HepG2 (cell line): ENCODE measurements around the gene KIF2B. TPM values are rescaled to one million over a fixed set of nuclear protein-coding genes. Genes with fewer than 3 reads are reported as not detected.

Experiments
- ATAC-seq: fragments of 200-7000 bp; cut with Tn5 transposase; 3 replicates; pipeline ENCODE4 v1.9.1; 2020; ENCODE audit warnings: mild to moderate bottlenecking, moderate library complexity
- BruUV-seq: library from RNA; stranded (reverse); fragments of 400-500 nt; replicated peaks from 2 replicates; lab custom pipeline; 2021; lab: Mats Ljungman, UMichigan
- CTCF ChIA-PET: fragments of 300-600 bp; formaldehyde crosslinking; extraction: SDS; loops from one replicate; lab custom pipeline; 2021; ENCODE audit warnings: low total read pairs, inconsistent platforms, low intra/inter-chr PET ratio; lab: Yijun Ruan, JAX
- POLR2A ChIA-PET: fragments of 350-600 bp; sonication (Branson Sonifier 250); formaldehyde crosslinking; loops from one replicate; lab custom pipeline; 2020; ENCODE audit warnings: antibody characterized with exemption, inconsistent platforms; lab: Yijun Ruan, JAX
- DNase-seq: peaks from one replicate; pipeline ENCODE4 v3.0.0-alpha.2; 2015; ENCODE audit warnings: low spot score
- FAIRE-seq: peaks from 3 replicates; lab custom pipeline; 2011; peaks lifted over from hg19 to GRCh38; lab: Jason Lieb, UNC
- H2AFZ ChIP-seq: one replicate; pipeline ENCODE4 v1.6.1; 2011; ENCODE audit warnings: low read length, inconsistent platforms
- H3K27ac ChIP-seq: fragments of 300-600 bp; 3 replicates; pipeline ENCODE4 v1.8.0; 2011; ENCODE audit warnings: mixed run types, mild to moderate bottlenecking, mixed read lengths, low read length, inconsistent platforms; ENCODE audit not compliant: insufficient read depth; ENCODE audit errors: extremely low read length
- H3K27me3 ChIP-seq, 2 experiments: fragments of 200-600 bp in 1 of 2; 2 replicates in 1 of 2; 3 replicates in 1 of 2; pipeline versions ENCODE4 v1.6.0 to v1.8.0; 2011; ENCODE audit warnings: low read length in 2 of 2, mild to moderate bottlenecking in 2 of 2, moderate library complexity in 2 of 2, inconsistent platforms in 1 of 2; ENCODE audit not compliant: insufficient read depth in 2 of 2, control insufficient read depth in 1 of 2
- H3K36me3 ChIP-seq, 2 experiments: fragments of 200-600 bp in 1 of 2; replicated peaks in 1 of 2; 2 replicates in 1 of 2; 3 replicates in 1 of 2; pipeline versions ENCODE4 v1.5.1 to v1.8.0; 2011; ENCODE audit warnings: low read length in 2 of 2, inconsistent platforms in 1 of 2; ENCODE audit not compliant: insufficient read depth in 2 of 2, control insufficient read depth in 1 of 2
- H3K4me1 ChIP-seq: 2 replicates; pipeline ENCODE4 v1.5.1; 2012; ENCODE audit warnings: low read length, inconsistent platforms; ENCODE audit not compliant: insufficient read depth
- H3K4me2 ChIP-seq: 2 replicates; pipeline ENCODE4 v1.6.0; 2011; ENCODE audit warnings: low read depth, low read length, inconsistent platforms
- H3K4me3 ChIP-seq, 3 experiments: fragments of 200-600 bp in 1 of 3; sonication (generic), shearing (Covaris generic) in 1 of 3; replicated peaks in 1 of 3; 2 replicates each; pipeline ENCODE4 v1.5.1; 2011 to 2016; ENCODE audit warnings: low read length in 3 of 3, inconsistent platforms in 2 of 3, low read depth in 2 of 3, mild to moderate bottlenecking in 2 of 3, control low read depth in 1 of 3, mixed read lengths in 1 of 3; ENCODE audit not compliant: insufficient read depth in 1 of 3
- H3K79me2 ChIP-seq: one replicate; pipeline ENCODE4 v1.6.1; 2011; ENCODE audit warnings: low read length, inconsistent platforms; ENCODE audit not compliant: insufficient read depth
- H3K9ac ChIP-seq: 2 replicates; pipeline ENCODE4 v1.6.0; 2011; ENCODE audit warnings: mild to moderate bottlenecking, low read depth, low read length, inconsistent platforms; ENCODE audit not compliant: insufficient read depth
- H3K9me3 ChIP-seq: 2 replicates; pipeline ENCODE4 v1.5.1; 2012; ENCODE audit warnings: mild to moderate bottlenecking, low read length
- H4K20me1 ChIP-seq: 2 replicates; pipeline ENCODE4 v1.6.0; 2011; ENCODE audit warnings: inconsistent platforms, mild to moderate bottlenecking, low read length, moderate library complexity; ENCODE audit not compliant: insufficient read depth
- CTCF ChIP-seq: sonication (generic); formaldehyde crosslinking; IDR thresholded peaks from 2 replicates; pipeline ENCODE4 v1.5.0; 2020; ENCODE audit warnings: mild to moderate bottlenecking, missing genetic modification reagents, moderate library complexity
- DPF2 ChIP-seq: sonication (generic); formaldehyde crosslinking; IDR thresholded peaks from 2 replicates; pipeline ENCODE4 v1.4.0; 2020; ENCODE audit warnings: mild to moderate bottlenecking, low read depth, missing genetic modification reagents, borderline replicate concordance
- FIP1L1 ChIP-seq: fragments of 200-400 bp; formaldehyde crosslinking; IDR thresholded peaks from 2 replicates; pipeline ENCODE4 v1.6.1; 2018; ENCODE audit warnings: low read depth, mild to moderate bottlenecking, low read length, moderate library complexity, borderline replicate concordance; ENCODE audit not compliant: insufficient read depth
- FOXC1 ChIP-seq: sonication (generic); formaldehyde crosslinking; IDR thresholded peaks from 2 replicates; pipeline ENCODE4 v1.8.0; 2022; ENCODE audit warnings: mild to moderate bottlenecking, missing genetic modification reagents, borderline replicate concordance
- GPN1 ChIP-seq: sonication (generic); formaldehyde crosslinking; IDR thresholded peaks from 2 replicates; pipeline ENCODE4 v1.5.1; 2020; ENCODE audit warnings: missing genetic modification reagents, borderline replicate concordance
- HIVEP1 ChIP-seq: sonication (generic); formaldehyde crosslinking; IDR thresholded peaks from 2 replicates; pipeline ENCODE4 v1.4.0; 2020; ENCODE audit warnings: mild to moderate bottlenecking, missing genetic modification reagents
- PAF1 ChIP-seq: IDR thresholded peaks from 2 replicates; pipeline ENCODE4 v1.6.1; 2016; ENCODE audit warnings: missing genetic modification reagents, missing compliant biosample characterization
- STAG1 ChIP-seq: sonication (generic); formaldehyde crosslinking; IDR thresholded peaks from 2 replicates; pipeline ENCODE4 v1.4.0; 2020; ENCODE audit warnings: missing genetic modification reagents
- TOE1 ChIP-seq: sonication (generic); formaldehyde crosslinking; IDR thresholded peaks from 2 replicates; pipeline ENCODE4 v1.4.0; 2020; ENCODE audit warnings: mild to moderate bottlenecking, missing genetic modification reagents
- ZBTB21 ChIP-seq: sonication (generic); formaldehyde crosslinking; IDR thresholded peaks from 2 replicates; pipeline ENCODE4 v1.4.0; 2020; ENCODE audit warnings: missing genetic modification reagents
- WGBS: methylation state at CpG from one replicate; pipeline ENCODE4 v1.1.6; 2017; ENCODE audit warnings: low lambda C conversion rate; 5-methylcytosine and 5-hydroxymethylcytosine counted together
- in situ Hi-C: cut with HindIII; loops from 2 replicates; pipeline ENCODE4 v1.10.0; 2017; ENCODE audit warnings: low pct_unique_long_range_greater_than_20kb; ENCODE audit not compliant: extremely low pct_ligation_motif_present
- intact Hi-C: fragments of 100-400 bp; cut with micrococcal nuclease; formaldehyde crosslinking; loops from one replicate; pipeline ENCODE4 v1.10.0; 2022; ENCODE audit not compliant: unreplicated experiment
- polyA plus RNA-seq, 8 experiments: library from polyadenylated mRNA; depleted of rRNA in 3 of 8; stranded (reverse) in 7 of 8; unstranded in 1 of 8; fragments of >200 nt; fragmentation: Illumina TruSeq in 4 of 8; extraction: Trizol in 4 of 8; gene quantifications; 2 replicates each; pipeline versions ENCODE4 v1.2.1 to v1.2.3, GENCODE V29; 2011 to 2016; ENCODE audit warnings: low read depth in 4 of 8, missing spikeins in 1 of 8, mixed read lengths in 1 of 8; ENCODE audit not compliant: insufficient read depth in 1 of 8
- total RNA-seq, 5 experiments: library from RNA; depleted of rRNA; stranded (reverse); fragments of >200 nt; fragmentation: Illumina TruSeq; extraction: Trizol; gene quantifications; 2 replicates each; pipeline ENCODE4 v1.2.3, GENCODE V29; 2016; ENCODE audit warnings: low read depth in 1 of 5
- TF ChIP-seq, protein P1 (sequence below): sonication (generic); formaldehyde crosslinking; IDR thresholded peaks from 2 replicates; pipeline ENCODE4 v1.5.0; 2020; ENCODE audit warnings: missing genetic modification reagents

The KIF2B gene
- total and polyA plus RNA-seq, 2 of the 13 experiments (the other 11 are each of a cell fraction or from before 2014, with no cell fraction given), result not detected

GRCh38 chr17:53791551-53791950 lies 31.2 kb upstream of the KIF2B start (continued):
- TF ChIP-seq TOE1, result no peak
- TF ChIP-seq DPF2 (CRISPR knock-in tag), result no peak
- no peak for TF ChIP-seq FOXC1 (CRISPR knock-in tag)
- no peak for TF ChIP-seq GPN1
- TF ChIP-seq, protein P1, sequence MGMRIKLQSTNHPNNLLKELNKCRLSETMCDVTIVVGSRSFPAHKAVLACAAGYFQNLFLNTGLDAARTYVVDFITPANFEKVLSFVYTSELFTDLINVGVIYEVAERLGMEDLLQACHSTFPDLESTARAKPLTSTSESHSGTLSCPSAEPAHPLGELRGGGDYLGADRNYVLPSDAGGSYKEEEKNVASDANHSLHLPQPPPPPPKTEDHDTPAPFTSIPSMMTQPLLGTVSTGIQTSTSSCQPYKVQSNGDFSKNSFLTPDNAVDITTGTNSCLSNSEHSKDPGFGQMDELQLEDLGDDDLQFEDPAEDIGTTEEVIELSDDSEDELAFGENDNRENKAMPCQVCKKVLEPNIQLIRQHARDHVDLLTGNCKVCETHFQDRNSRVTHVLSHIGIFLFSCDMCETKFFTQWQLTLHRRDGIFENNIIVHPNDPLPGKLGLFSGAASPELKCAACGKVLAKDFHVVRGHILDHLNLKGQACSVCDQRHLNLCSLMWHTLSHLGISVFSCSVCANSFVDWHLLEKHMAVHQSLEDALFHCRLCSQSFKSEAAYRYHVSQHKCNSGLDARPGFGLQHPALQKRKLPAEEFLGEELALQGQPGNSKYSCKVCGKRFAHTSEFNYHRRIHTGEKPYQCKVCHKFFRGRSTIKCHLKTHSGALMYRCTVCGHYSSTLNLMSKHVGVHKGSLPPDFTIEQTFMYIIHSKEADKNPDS, result no peak
- TF ChIP-seq PAF1 (CRISPR knock-in tag), result no peak
- no peak for TF ChIP-seq ZBTB21 (CRISPR knock-in tag)

DNA sequence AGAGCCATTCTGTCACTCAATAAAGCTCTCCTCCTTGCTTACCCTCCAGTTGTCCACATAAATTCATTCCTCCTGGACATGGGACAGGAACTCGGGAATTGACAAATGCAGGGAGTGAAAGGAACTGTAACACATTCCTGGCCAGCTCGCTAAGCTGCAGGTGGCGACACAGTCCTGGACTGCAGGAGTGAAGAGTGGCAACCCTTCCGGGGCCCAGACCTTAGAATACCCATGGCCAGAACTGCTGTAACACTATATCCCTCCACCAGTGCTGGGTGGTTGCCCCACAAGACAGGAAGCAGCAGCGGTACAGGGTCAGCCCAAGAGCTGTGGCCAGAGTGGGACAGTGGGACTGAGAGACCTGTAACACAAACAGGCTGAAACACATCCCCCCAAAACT lies 30.3 kb upstream of the KIF2B start:
- 2% methylated on average over 5 of the region's 5 CpGs for WGBS
- Histone ChIP-seq H2AFZ (no peak overlapping the region), H3K27ac (no peak overlapping the region), H3K4me1 (no peaks in the 10 kb centered on the region), H3K79me2 (no peaks in the 10 kb centered on the region), H3K36me3 (no peaks in the 10 kb centered on the region), H3K9ac (no peak overlapping the region), H4K20me1 (no peaks in the 10 kb centered on the region), H3K4me2 (no peak overlapping the region), H3K9me3 (0 out of 2 replicates have a peak, but pooled peaks cover 12% of the 10 kb centered on the region), H3K27me3 (no peaks in the 10 kb centered on the region)
- BruUV-seq, result no TSS peak
- DNase-seq (no peak), ATAC-seq (peak; percentile 41), FAIRE-seq (no peak)
- intact Hi-C loops (no loop called here), in situ Hi-C loops (loop anchor here (25.0 kb wide), 1 partner anchor 105 kb away; no protein-coding TSS in a partner anchor)
- POLR2A ChIA-PET, result no interaction called here
- CTCF ChIA-PET, result no interaction called here
- TF ChIP-seq CTCF (peak; percentile 17; the same call in 1 of the 2 replicates), FIP1L1 (no peak), STAG1 (CRISPR knock-in tag) (0 out of 2 replicates have a peak, but pooled peaks have one; percentile 26), HIVEP1 (CRISPR knock-in tag) (no peak)
- TF ChIP-seq, all 625 proteins: peak for 2
- H3K4me3 ChIP-seq, result no peak overlapping the region
